HT1080 (cell line): Measurements from ENCODE around the gene NSDHL. TPM values are rescaled to one million over a fixed set of nuclear protein-coding genes. Genes with fewer than 3 reads are reported as not detected.
A peak's percentile ranks its signal among the peaks of the same experiment; 100 is the strongest.

Experiments
- DNase-seq: peaks from one replicate; pipeline ENCODE4 v3.0.0-alpha.2; 2015; ENCODE audit warnings: low read depth
- total RNA-seq: library from RNA; depleted of rRNA; stranded (reverse); fragments of >200 nt; shearing (Covaris generic); gene quantifications from 2 replicates; pipeline ENCODE4 v1.2.3, GENCODE V29; 2014

NSDHL gene
- total RNA-seq, 1 experiment from 2014 or later: 43.2 TPM

DNA sequence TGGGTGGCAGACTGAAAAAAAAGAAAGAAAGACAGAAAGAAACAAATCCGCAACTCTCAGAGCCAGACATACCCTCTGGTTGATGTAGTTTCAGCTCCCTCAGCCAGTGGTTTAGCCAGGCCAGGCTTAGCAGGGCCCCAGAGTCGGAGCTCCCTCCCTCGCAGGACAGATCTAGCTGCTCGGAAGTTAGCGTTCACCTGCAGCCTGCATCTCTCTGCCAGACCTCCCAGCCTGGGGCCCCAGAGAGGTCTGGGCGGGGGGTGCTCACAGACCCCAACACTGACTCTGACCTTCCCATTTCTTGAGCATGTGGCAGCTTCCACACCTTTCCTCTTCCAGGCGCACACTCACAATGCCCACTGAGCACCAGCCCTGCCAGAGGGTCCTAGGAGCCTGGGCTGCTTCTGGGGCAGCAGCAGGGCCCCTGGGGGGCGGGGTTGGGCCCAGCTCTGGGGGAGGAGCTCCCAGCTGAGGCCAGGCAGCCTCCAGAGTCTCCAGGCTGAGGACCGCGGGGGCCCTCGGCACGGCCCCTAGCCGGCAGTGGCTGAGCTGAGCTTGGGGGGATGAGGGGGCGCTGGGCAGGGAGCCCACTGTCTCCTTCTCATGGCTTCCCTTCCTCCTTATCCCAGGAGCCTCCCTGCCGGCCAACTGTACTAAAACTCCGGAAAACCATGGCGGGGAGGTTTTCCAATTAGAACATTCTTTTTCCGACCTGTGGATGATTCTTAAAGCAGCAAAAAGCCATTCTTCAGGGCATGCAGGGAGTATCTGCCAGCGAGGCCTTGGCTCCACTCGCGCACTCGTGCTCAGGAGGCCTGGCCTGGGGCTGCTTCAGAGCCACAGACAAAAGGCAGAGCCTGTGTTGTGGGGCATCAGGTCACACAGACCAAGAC is 62.4 kb downstream of the NSDHL start:
- no peak for DNase-seq

DNA sequence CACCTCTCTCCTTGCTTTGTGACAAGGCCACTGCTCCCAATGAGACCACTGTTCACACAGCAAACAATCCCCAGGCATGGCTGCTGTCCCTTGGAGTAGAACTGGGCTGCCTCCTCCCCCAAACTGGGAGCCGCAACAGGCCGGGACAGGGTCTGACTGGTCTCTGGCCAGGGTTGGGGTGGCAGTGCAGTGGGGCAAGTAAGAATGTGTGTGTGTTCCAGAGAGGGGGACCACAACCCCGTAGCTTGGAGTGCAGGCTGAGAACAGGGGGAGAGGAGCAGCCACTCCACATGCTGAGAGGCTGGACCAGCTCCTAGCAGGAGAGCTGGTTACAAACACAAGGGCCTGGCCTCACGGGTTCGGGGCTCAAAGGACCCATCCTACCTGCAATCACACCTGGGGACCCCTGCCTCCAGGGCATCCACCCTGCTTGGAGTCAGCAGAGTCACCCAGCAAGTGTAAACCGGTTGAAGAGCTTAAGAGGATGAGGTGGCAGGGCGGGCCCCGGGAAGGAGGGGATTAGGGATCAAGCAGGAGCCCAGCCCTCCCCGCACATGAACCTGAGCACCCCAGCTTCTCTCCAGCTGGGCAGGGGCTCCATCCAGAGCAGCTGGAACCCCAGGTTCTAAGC is 63.2 kb downstream of the NSDHL start:
- DNase-seq: no peak

DNA sequence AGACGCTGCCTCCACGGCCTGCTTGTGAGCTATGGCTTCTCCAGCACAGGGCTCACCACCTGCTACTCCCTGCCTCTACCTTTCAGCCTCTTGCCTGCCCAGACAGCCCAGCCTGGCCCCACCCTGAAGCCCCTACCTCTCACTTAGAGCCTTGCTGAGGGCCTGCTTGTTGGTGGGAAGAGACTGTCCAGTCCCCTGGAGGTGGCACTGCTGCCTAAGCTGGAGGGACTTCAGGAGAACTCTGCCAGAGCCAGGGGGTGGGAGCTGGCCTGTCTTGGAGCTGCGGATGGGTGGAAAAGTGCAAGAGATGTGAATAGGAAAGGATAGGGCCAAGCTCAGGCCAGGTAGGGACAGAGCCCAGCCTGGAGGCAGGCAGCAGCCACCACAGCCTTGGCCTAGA is 64.3 kb downstream of the NSDHL start:
- no peak for DNase-seq

GRCh38 chrX:152895724-152896420 is 65.0 kb downstream of the NSDHL start:
- peak; percentile 79 for DNase-seq

DNA sequence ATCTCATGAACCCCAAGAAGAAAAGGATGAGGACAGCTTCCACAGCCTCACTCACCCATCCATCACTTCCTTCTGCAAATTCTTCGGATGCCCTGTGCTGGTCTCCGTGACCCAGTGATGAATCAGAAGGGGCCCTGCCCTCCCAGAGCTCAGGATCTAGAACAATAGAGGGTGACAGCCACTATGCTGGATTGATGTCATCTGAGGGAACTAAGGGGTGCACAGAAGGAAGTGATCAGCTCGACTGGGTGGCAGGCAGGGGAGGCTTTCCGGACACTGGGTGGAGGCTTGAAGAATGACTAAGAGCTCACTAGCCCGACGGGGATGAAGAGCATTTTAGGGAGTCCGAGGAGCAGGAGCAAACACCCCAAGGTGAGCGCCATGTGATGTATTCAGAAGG is 65.6 kb downstream of the NSDHL start:
- DNase-seq: peak; percentile 83

DNA sequence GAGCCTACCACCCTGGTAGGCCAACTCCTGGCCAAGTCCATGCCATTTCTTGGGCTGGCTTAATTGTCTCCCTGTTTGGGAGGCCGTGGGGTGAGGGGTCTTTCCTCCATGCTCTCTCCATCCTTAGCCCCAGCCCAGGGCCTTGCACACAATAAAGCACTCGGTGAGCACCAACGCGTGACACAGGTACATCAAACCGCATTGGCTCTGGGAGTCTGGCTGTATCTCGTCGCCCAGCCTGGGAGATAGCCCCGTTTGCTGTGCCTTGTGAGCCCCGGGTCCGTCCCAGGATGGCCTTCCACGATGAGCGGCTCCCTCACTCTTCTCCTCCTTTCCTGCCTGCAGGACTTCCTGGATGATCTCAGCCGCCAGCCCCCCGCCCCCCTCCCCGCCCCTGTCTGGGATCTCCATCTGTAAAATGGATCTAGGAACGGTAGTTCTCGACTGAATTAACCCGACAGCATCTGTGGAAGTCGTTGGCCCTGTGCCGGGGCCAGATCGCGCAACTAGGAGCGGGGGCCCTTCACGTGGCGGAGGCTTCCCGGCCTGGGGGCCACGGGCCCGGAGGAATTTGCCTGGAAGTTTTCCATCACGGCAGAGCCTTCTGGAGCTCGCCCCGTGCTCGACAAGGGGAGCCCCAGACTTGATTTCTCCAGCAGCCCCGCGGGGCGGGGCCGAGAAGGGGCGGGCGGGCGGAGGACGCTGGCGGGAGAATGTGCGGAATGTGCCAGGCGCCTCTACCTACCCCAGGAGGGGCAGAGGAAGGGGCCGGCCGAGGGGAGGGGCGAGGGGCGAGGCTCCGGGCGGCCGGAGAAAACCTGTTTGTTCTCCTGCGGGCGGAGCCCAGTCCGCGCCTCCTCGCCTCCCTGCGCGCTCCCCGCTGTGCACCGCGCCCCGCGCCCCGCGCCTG is 66.6 kb downstream of the NSDHL start, which contains the start of gene ZNF185:
Gene ZNF185 (plus strand): TSS at position 846 of the 910 bp plus-strand sequence. CDS start 16,423 bp downstream, outside the sequence.
- DNase-seq: peak; percentile 77

DNA sequence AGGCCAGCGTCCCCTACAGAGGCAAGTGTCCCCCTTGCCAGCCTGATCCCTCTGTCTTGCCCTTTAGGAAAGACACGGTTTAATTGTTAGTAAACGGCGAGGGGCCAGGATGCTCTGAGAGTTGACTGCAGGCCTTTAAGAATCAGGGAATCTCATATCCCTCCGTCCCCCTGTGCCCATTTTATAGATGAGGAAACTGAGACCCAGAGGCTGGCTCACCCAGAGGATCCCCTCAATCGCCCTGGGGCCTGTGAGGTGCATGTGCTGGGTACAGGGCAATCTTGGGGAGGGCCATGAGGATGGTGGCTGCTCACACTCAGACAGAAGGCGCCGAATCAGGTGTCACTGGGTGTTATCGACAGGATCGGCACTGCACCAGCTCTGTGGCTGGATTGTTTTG is 67.6 kb downstream of the NSDHL start:
- DNase-seq: no peak

DNA sequence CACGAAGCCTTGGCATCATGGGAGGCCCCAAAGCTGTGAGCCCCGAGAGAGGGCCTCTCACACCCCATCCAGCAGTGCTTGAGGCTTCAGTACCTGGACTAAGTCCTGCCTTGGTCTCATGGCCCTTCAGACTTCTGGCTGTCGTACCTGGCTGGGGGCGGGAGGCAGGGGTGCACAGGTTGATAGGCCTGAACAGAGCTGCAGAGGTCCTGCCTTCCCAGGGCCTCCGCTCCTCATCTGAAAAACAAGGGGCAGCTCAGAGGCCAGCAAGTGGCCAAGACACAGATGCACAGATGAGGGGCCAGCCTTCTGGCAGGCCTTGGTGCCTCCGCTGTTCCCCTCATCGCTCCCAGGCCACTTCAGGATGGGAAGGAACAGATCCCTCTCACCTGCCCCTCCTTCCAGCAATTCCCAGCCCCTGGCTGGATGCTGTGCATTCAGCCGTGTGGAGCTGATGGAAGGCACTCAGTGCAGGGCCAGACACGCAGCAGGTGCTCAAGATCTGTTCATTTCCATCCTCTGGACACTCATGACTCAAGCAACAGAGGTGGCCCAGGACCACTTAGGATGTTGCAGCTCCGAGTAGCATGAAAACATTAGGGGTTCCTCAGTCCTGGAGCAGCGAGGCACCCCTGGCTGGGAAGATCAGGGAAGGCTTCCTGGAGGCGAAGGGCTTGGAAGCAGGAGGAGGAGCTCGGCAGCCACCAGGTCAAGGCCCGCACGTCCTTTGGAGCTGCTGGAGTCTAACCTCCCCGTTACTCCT is 68.4 kb downstream of the NSDHL start:
- no peak for DNase-seq

DNA sequence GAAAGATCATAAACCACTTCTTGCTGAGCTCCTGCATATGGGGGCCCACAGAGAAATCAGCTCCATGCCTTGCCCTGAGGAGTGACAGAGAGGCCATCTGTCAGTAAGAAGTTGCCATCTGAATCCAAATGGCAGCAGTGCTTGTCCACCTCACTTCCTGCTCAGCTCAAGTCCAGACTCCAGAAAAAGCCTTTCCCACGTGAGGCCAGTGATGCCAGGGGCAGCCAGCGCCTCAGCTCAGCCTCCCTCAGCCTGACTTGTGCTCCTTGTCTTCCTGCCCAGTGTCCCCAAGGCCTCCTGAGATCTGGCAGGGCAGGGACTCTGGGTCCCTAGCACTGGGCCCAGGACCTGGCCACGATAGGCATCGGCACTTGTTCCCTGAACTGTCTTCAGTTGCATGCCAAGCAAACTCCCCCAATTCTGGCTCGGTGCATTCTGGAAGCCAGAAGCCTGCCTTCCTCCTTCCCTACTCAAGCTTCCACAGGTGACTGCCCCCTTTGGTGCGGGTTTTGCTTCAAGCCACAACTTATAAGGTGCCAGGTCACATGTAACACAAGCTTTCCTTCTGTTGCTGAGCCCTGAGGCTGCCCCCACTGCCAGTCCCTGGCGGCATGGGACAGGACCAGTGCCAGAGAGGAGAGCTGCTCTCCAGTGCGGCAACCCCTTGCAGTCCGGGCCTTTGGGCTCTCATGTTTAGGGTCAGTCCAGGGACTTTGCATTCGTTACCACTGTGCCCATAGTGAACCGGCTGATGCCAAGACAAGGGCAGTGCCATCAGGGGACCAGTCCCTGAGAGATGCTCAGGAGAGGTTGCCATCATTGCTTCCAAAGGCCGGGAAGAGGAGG is 69.2 kb downstream of the NSDHL start:
- DNase-seq: no peak

- DNase-seq: peak; percentile 11
Measured at GRCh38 chrX:152900937-152901445, 70.1 kb downstream of the NSDHL start.

- no peak for DNase-seq
Measured at GRCh38 chrX:152901816-152902501, 71.1 kb downstream of the NSDHL start.

DNA sequence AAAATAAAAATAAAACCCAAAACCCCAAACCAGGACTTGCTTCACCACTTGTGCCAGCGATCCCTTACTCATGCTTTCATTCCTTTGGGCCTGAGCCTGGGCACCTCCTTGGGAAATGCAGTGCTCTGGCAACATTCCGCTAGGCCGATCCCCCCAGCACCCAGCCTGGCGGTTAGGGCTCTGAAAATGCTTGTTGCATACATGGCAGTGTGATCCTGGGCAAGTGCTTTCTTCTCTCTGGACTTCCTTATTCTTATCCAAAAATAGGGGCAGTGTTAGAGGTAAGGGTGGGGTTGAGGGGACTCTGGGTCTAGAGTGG is 71.6 kb downstream of the NSDHL start:
- no peak for DNase-seq

- DNase-seq: no peak
Measured at GRCh38 chrX:152903589-152903988, 72.7 kb downstream of the NSDHL start.

DNA sequence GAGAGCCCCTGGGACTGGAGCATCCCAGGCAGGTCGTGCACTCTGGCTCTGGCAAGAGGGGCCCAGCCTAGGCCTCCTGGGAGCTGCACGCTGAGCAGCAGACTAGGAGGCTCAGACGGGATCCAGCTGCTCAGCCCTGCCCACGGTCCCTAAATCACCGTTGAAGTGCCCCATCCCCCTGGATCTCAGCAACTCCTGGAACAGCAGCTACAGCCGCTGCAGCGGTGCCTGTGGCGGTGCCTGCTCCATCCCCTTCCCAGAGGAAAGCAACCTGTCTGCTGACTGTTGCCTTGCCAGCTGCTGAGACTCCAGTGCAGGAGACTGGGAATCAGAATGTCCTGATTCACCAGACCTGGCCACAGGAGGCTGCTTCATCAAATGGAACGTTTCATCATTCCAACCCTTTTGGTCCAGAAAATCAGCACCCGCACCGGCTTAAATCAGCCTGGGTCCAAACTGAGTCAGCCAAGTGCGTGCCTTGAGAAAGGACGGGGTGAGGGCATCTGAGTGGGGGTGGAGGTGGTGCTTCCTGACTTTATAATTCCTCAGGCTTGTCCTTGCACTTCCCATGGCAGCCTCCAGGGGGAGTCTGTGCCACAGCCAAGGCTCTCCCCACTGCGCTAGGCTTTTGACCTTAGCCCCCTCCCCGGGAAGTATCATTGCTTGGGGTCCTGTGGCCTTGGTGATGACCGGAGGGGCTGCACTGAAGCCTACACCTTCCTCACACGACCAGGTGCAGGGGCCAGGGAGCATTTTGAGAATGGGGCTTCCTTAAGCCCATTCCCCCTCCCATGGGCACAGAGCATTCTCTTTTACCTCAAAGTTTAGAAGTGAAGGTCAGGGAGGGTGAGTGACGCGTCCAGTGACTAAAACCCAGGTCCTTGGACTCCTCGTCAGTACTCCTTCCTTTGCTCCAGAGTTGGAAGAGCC is 73.6 kb downstream of the NSDHL start:
- DNase-seq: peak; percentile 64

DNA sequence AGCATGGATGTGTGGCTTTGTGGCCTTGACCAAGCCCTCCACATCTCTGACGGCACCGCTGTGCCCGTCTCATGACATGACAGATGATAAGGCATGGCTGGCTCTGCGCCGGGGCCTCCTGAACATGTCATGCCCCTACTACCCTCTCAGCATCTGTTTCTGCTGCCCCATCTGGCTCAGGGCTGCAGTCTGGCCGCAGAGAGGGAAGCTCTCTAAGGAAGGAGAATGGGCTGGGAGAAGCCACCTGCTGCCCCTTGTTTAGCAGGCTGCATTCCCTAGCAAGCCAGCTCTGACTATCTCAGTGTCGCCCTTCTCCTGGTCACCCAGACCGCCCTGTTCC is 74.2 kb downstream of the NSDHL start:
- DNase-seq: no peak

GRCh38 chrX:152907084-152907651 is 76.3 kb downstream of the NSDHL start:
- DNase-seq: no peak

DNA sequence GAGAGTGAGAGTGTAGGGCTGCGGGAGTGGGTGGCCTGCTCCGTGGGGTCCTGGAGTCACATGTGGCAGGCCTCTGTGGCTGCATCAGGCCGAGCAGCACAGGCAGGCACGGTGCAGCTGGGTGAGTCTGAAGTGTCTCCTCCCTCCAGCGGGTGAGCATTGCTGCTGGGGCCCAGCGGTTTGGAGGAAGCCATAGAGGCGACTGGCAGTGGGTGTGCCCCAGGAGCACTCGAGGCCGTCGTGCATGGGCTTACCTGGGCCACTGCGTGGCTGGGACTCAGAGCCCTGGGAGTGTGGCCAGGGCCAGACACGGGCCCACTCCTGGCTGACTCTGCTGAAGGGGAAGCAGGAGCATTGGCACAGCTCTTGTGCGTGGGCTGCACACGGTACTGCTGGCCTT is 77.6 kb downstream of the NSDHL start:
- no peak for DNase-seq
